Esophagus muscularis mucosa (tissue), 4 donors: ENCODE measurements around the gene ZMYND11. TPM values are rescaled to one million over a fixed set of nuclear protein-coding genes. Genes with fewer than 3 reads are reported as not detected.

Source experiments
- DNase-seq: peaks from one replicate; pipeline ENCODE4 v3.0.0-alpha.2; 2017; ENCODE audit errors: extremely low spot score
- H3K27ac ChIP-seq, 4 donors: fragments of 200-600 bp; sonication (generic); replicated peaks in 1 of 4; 1 replicate in 3 of 4; 2 replicates in 1 of 4; pipeline ENCODE4 v1.5.1; 2016 to 2019; ENCODE audit warnings: mild to moderate bottlenecking in 1 of 4
- H3K27me3 ChIP-seq, 4 donors: fragments of 200-600 bp; sonication (generic); one replicate each; pipeline versions ENCODE4 v1.5.1 to v1.6.0; 2016 to 2019
- H3K36me3 ChIP-seq, 4 donors: fragments of 200-600 bp; sonication (generic); one replicate each; pipeline ENCODE4 v1.5.1; 2016 to 2019
- H3K4me1 ChIP-seq, 4 donors: fragments of 200-600 bp; sonication (generic); one replicate each; pipeline ENCODE4 v1.5.1; 2016 to 2019
- H3K4me3 ChIP-seq, 4 donors: fragments of 200-600 bp; sonication (generic); 1 replicate in 2 of 4; 2 replicates in 2 of 4; pipeline ENCODE4 v1.5.1; 2016 to 2019; ENCODE audit warnings: mild to moderate bottlenecking in 4 of 4, moderate library complexity in 1 of 4
- H3K9me3 ChIP-seq, 4 donors: fragments of 200-600 bp; sonication (generic); 1 replicate in 3 of 4; 2 replicates in 1 of 4; pipeline ENCODE4 v1.5.1; 2016 to 2019
- EP300 ChIP-seq: sonication (generic); formaldehyde crosslinking; IDR thresholded peaks from one replicate; pipeline ENCODE4 v1.6.1; 2017; ENCODE audit warnings: antibody characterized with exemption
- POLR2A ChIP-seq: fragments of 450-650 bp; IDR thresholded peaks from one replicate; pipeline ENCODE4 v1.6.1; 2017; ENCODE audit warnings: antibody characterized with exemption, moderate library complexity, mild to moderate bottlenecking, low read depth
- POLR2AphosphoS5 ChIP-seq, 2 donors: sonication (generic); formaldehyde crosslinking; IDR thresholded peaks; one replicate each; pipeline ENCODE4 v1.6.1; 2017; ENCODE audit warnings: antibody characterized with exemption in 2 of 2
- WGBS: methylation state at CpG from one replicate; pipeline ENCODE4 v1.1.5; 2018; 5-methylcytosine and 5-hydroxymethylcytosine counted together
- intact Hi-C: fragments of 100-400 bp; cut with DNase I; formaldehyde crosslinking; loops from one replicate; pipeline ENCODE4 v1.15.1; 2023
- total RNA-seq, 4 donors: library from RNA; depleted of rRNA; stranded (reverse); fragments of >200 nt; gene quantifications; one replicate each; pipeline versions ENCODE4 v1.1.0 to v1.2.1, GENCODE V29; 2016
- TF ChIP-seq, protein P1 (sequence below), 3 experiments: fragments of 200-600 bp in 2 of 3; fragments of 450-650 bp in 1 of 3; sonication (generic) in 2 of 3; IDR thresholded peaks; one replicate each; pipeline ENCODE4 v1.5.1; 2017 to 2019; ENCODE audit warnings: antibody characterized with exemption in 3 of 3, mild to moderate bottlenecking in 2 of 3, moderate library complexity in 1 of 3

The ZMYND11 gene
- total RNA-seq, 4 donors from 2014 or later: 132 to 145 (median 139) TPM

- no peak for TF ChIP-seq POLR2AphosphoS5 (IDR thresholded peaks at IDR 0.05)
- TF ChIP-seq EP300: no peak
- TF ChIP-seq POLR2A: no peak
- TF ChIP-seq, protein P1, sequence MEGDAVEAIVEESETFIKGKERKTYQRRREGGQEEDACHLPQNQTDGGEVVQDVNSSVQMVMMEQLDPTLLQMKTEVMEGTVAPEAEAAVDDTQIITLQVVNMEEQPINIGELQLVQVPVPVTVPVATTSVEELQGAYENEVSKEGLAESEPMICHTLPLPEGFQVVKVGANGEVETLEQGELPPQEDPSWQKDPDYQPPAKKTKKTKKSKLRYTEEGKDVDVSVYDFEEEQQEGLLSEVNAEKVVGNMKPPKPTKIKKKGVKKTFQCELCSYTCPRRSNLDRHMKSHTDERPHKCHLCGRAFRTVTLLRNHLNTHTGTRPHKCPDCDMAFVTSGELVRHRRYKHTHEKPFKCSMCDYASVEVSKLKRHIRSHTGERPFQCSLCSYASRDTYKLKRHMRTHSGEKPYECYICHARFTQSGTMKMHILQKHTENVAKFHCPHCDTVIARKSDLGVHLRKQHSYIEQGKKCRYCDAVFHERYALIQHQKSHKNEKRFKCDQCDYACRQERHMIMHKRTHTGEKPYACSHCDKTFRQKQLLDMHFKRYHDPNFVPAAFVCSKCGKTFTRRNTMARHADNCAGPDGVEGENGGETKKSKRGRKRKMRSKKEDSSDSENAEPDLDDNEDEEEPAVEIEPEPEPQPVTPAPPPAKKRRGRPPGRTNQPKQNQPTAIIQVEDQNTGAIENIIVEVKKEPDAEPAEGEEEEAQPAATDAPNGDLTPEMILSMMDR (IDR thresholded peaks at IDR 0.05): no peak
- Histone ChIP-seq H3K4me1 (no peaks in the 10 kb centered on the region), H3K36me3 (no peaks in the 10 kb centered on the region), H3K27ac (no peak overlapping the region), H3K9me3 (peaks cover 0 to 8% (median 4%) of the 10 kb centered on the region in 4 donors), H3K27me3 (peaks cover 0 to 8% (median 0%) of the 10 kb centered on the region in 4 donors), H3K4me3 (no peak overlapping the region)
- no peak for DNase-seq
- intact Hi-C loops: no loop called here
- 92% methylated on average over 1 of the region's 1 CpG for WGBS
Measured at GRCh38 chr10:90161-90560, 45.1 kb upstream of the ZMYND11 start.

DNA sequence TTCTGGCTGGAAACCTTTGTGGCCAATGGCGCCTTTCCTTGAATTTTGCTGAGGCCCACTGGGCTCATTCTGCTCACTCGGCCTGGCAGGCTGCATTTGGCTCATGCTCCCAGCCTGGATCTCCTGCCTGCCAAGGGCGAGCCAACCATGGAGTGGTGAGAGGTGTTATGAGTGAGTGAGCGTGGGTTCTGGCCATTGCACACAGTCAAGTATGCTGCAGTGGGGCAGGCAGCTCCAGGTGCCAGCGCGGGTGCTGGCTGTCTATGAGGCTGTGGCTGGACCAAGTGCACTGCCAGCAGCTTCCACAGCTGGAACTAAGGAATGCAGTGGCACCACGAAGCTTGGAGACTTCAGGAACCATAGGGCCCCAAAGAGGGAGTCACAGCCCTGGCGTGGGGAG lies 43.9 kb upstream of the ZMYND11 start:
- intact Hi-C loops: no loop called here
- Histone ChIP-seq H3K4me1 (no peaks in the 10 kb centered on the region), H3K4me3 (no peak overlapping the region), H3K27ac (no peak overlapping the region), H3K9me3 (peaks cover 0 to 19% (median 13%) of the 10 kb centered on the region in 4 donors), H3K36me3 (no peaks in the 10 kb centered on the region), H3K27me3 (peaks cover 0 to 6% (median 0%) of the 10 kb centered on the region in 4 donors)
- DNase-seq: no peak
- TF ChIP-seq EP300: no peak
- TF ChIP-seq, protein P1 (IDR thresholded peaks at IDR 0.05): no peak
- no peak for TF ChIP-seq POLR2AphosphoS5 (IDR thresholded peaks at IDR 0.05)
- WGBS: 82% methylated on average over 7 of the region's 8 CpGs

GRCh38 chr10:92153-92552 lies 43.1 kb upstream of the ZMYND11 start:
- no peaks in the 10 kb centered on the region for H3K36me3 ChIP-seq
- DNase-seq: no peak
- intact Hi-C loops: no loop called here

DNA sequence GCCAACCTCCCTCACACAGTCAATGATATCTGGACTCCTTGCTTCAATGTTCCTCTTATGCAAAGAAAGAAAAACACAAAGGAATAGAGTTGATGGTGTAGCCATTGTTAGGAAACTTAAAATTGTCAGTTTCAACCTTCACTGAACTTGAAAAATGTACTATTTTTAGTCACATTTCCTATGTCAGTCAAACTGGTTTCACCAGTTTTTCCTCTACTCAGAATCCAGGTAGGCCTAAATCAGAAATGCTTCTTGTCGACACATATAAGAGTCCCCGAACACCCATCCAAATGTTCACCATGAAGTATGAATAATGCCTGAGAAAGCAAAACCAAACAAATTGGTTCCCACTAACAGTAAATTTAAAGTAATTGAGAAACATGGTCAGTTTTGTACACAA lies 42.4 kb upstream of the ZMYND11 start:
- Histone ChIP-seq H3K27me3 (no peaks in the 10 kb centered on the region), H3K9me3 (peaks cover 0 to 24% (median 15%) of the 10 kb centered on the region in 4 donors), H3K27ac (no peak overlapping the region), H3K36me3 (no peaks in the 10 kb centered on the region), H3K4me1 (no peaks in the 10 kb centered on the region), H3K4me3 (no peak overlapping the region)
- WGBS: 97% methylated on average over 2 of the region's 2 CpGs
- intact Hi-C loops: no loop called here
- DNase-seq: no peak
- TF ChIP-seq EP300 (no peak), POLR2AphosphoS5 (IDR thresholded peaks at IDR 0.05) (no peak), POLR2A (no peak)
- TF ChIP-seq, protein P1 (IDR thresholded peaks at IDR 0.05): no peak

More at GRCh38 chr10:92153-92552, 43.1 kb upstream of the ZMYND11 start:
- Histone ChIP-seq H3K4me1 (no peaks in the 10 kb centered on the region), H3K27me3 (peaks cover 0 to 4% (median 0%) of the 10 kb centered on the region in 4 donors), H3K9me3 (peaks cover 0 to 24% (median 15%) of the 10 kb centered on the region in 4 donors), H3K4me3 (no peak overlapping the region), H3K27ac (no peak overlapping the region)
- no peak for TF ChIP-seq POLR2AphosphoS5 (IDR thresholded peaks at IDR 0.05)
- TF ChIP-seq POLR2A: no peak
- TF ChIP-seq EP300: no peak
- TF ChIP-seq, protein P1 (IDR thresholded peaks at IDR 0.05): no peak
- 73% methylated on average over 2 of the region's 4 CpGs for WGBS

DNA sequence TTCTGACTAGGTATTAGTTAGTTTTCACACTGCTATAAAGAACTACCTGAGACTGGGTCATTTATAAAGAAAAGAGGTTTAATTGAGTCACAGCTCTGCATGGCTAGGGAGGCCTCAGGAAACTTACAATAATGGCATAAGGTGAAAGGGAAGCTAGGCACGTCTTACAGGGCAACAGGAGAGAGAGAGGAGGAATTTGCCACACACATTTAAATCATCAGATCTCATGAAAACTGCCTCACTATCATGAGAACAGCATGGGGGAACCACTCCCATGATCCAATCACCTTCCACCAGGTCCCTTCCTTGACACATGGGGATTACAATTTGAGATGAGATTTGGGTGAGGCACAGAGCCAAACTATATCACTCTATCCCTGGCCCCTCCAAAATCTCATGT lies 40.6 kb upstream of the ZMYND11 start:
- no peak overlapping the region for H3K4me3 ChIP-seq
- H3K27me3 ChIP-seq: no peaks in the 10 kb centered on the region
- TF ChIP-seq POLR2AphosphoS5 (IDR thresholded peaks at IDR 0.05) (no peak), POLR2A (no peak), EP300 (no peak)
- TF ChIP-seq, protein P1 (IDR thresholded peaks at IDR 0.05): no peak
- intact Hi-C loops: no loop called here
- 29% methylated on average over 1 of the region's 1 CpG for WGBS
- peaks cover 0 to 24% (median 15%) of the 10 kb centered on the region in 4 donors for H3K9me3 ChIP-seq
- no peak overlapping the region for H3K27ac ChIP-seq
- H3K36me3 ChIP-seq: no peaks in the 10 kb centered on the region
- DNase-seq: no peak
- no peaks in the 10 kb centered on the region for H3K4me1 ChIP-seq
